HEK293T (cell line): ENCODE measurements around the gene SDHB.

Source experiments
- CTCF ChIA-PET: fragments of 350-600 bp; formaldehyde crosslinking; extraction: SDS; loops from one replicate; lab custom pipeline; 2021; ENCODE audit warnings: antibody characterized with exemption, inconsistent platforms; lab: Yijun Ruan, JAX
- POLR2A ChIA-PET: fragments of 350-600 bp; formaldehyde crosslinking; extraction: SDS; loops from one replicate; lab custom pipeline; 2020; ENCODE audit warnings: antibody characterized with exemption, inconsistent platforms; lab: Yijun Ruan, JAX
- DNase-seq: peaks from one replicate; pipeline ENCODE4 v3.0.0; 2012; ENCODE audit warnings: mixed read lengths; ENCODE audit errors: extremely low spot score
- ARNT ChIP-seq: fragments of 450-650 bp; IDR thresholded peaks from 2 replicates; pipeline ENCODE4 v1.6.1; 2017; ENCODE audit warnings: mild to moderate bottlenecking
- BHLHE40 ChIP-seq: fragments of 450-650 bp; IDR thresholded peaks from 2 replicates; pipeline ENCODE4 v1.6.1; 2016; ENCODE audit warnings: mild to moderate bottlenecking, moderate library complexity, borderline replicate concordance
- CTBP1 ChIP-seq: fragments of 450-650 bp; IDR thresholded peaks from 2 replicates; pipeline ENCODE4 v1.6.1; 2016; ENCODE audit warnings: borderline replicate concordance
- ELF4 ChIP-seq: fragments of 450-650 bp; IDR thresholded peaks from 2 replicates; pipeline ENCODE4 v1.6.1; 2017; ENCODE audit warnings: antibody characterized with exemption
- FOXA1 ChIP-seq: fragments of 450-650 bp; IDR thresholded peaks from 2 replicates; pipeline ENCODE4 v1.6.1; 2016; ENCODE audit warnings: mild to moderate bottlenecking
- FOXK2 ChIP-seq: fragments of 450-650 bp; IDR thresholded peaks from 2 replicates; pipeline ENCODE4 v1.6.1; 2016; ENCODE audit warnings: mild to moderate bottlenecking
- FOXM1 ChIP-seq: fragments of 450-650 bp; IDR thresholded peaks from 2 replicates; pipeline ENCODE4 v1.6.1; 2017; ENCODE audit warnings: mild to moderate bottlenecking, borderline replicate concordance
- HDGF ChIP-seq: fragments of 450-650 bp; IDR thresholded peaks from 2 replicates; pipeline ENCODE4 v1.6.1; 2017; ENCODE audit warnings: antibody characterized with exemption, borderline replicate concordance
- L3MBTL2 ChIP-seq: fragments of 450-650 bp; conservative IDR thresholded peaks from 2 replicates; pipeline ENCODE4 v1.6.1; 2016; ENCODE audit warnings: mild to moderate bottlenecking
- LEF1 ChIP-seq: fragments of 450-650 bp; IDR thresholded peaks from 2 replicates; pipeline ENCODE4 v1.6.1; 2017; ENCODE audit warnings: mild to moderate bottlenecking, borderline replicate concordance
- NFRKB ChIP-seq: fragments of 450-650 bp; IDR thresholded peaks from 2 replicates; pipeline ENCODE4 v1.6.1; 2016; ENCODE audit warnings: mild to moderate bottlenecking, moderate library complexity
- SP1 ChIP-seq: fragments of 450-650 bp; IDR thresholded peaks from 2 replicates; pipeline ENCODE4 v1.6.1; 2017
- SUZ12 ChIP-seq: fragments of 450-650 bp; IDR thresholded peaks from 2 replicates; pipeline ENCODE4 v1.6.1; 2016; ENCODE audit warnings: mild to moderate bottlenecking
- TARDBP ChIP-seq: fragments of 450-650 bp; IDR thresholded peaks from 2 replicates; pipeline ENCODE4 v1.6.1; 2016
- ZNF384 ChIP-seq: fragments of 450-650 bp; IDR thresholded peaks from 2 replicates; pipeline ENCODE4 v1.6.1; 2016
- TF ChIP-seq, protein P1 (sequence below): fragments of 450-650 bp; IDR thresholded peaks from 2 replicates; pipeline ENCODE4 v1.6.1; 2016

The SDHB gene

DNA sequence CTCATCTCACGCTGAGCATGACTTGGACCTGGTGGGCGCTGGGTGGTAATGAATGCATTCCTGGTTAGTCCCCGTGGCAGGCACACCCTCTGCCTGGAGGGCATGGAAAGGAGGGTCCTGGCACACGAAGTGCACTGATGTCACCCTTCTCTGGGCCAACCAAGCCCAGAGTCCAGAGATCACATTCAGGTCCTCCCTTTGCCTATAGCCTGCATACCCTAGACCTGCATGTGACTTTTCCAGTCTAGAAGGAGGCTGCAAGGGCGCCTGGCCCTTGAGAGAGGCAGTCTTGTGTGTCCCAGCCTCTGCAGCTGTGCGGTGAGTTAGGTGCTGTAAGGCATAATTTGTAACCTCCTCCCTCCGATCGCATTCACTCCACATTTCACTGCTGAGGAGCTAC, 43.3 kb upstream of the SDHB start:
- CTCF ChIA-PET, result interaction anchor here (0.9 kb wide), 1 partner anchor 37 kb away, joined by 3 read pairs; no protein-coding TSS in a partner anchor
- DNase-seq, result no peak
- TF ChIP-seq HDGF (no peak), FOXK2 (no peak), ZNF384 (no peak), L3MBTL2 (no peak)
- POLR2A ChIA-PET, result no interaction called here

DNA sequence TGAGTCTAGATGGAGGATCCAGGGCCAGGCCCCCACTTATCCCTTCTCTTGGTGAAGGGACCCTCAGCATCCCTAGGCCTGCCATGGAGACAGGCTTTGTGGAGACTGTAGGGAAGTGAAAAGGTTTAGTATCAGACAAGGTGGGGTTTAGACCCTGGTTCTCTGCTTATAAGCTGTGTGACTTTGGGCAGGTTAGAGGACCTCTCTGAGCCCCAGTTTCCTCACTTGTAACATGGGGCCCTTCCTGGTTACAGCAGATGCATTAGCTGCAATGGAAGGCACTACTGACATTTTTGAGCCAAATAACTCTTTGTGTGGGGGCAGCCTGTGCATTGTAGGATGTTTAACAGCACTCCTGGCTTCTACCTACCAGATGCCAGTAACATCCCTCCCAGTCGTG, 42.8 kb upstream of the SDHB start:
- TF ChIP-seq BHLHE40 (no peak), LEF1 (no peak), ELF4 (no peak), TARDBP (no peak), SP1 (no peak), FOXA1 (no peak), NFRKB (no peak), ZNF384 (no peak), HDGF (no peak), FOXK2 (no peak), SUZ12 (no peak)
- TF ChIP-seq, protein P1, sequence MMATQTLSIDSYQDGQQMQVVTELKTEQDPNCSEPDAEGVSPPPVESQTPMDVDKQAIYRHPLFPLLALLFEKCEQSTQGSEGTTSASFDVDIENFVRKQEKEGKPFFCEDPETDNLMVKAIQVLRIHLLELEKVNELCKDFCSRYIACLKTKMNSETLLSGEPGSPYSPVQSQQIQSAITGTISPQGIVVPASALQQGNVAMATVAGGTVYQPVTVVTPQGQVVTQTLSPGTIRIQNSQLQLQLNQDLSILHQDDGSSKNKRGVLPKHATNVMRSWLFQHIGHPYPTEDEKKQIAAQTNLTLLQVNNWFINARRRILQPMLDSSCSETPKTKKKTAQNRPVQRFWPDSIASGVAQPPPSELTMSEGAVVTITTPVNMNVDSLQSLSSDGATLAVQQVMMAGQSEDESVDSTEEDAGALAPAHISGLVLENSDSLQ, result no peak
- DNase-seq, result no peak
- ChIA-PET CTCF (interaction anchor here (0.9 kb wide), 1 partner anchor 36 kb away, joined by 3 read pairs; no protein-coding TSS in a partner anchor), POLR2A (no interaction called here)

DNA sequence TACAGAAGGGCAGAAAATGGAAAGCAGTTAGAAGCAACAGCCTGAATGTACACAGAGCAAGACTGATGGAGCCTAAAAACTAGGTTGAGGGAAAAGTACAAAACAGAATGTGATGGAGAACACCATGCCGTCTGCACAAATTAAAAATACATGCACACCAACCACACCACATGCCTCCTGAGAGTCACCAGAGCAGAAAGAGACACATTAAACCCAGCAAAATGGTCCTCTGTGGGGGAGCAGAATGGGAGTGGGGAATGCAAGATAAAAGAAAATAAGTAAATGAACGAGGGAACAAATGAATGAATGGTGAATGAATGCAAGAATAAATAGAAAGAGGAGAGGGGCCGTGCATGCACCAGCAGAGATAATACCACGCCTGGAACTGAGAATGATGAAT, 41.3 kb upstream of the SDHB start:
- CTCF ChIA-PET, result no interaction called here
- TF ChIP-seq HDGF (no peak), L3MBTL2 (no peak), BHLHE40 (no peak), FOXM1 (no peak), LEF1 (no peak), CTBP1 (no peak), SP1 (no peak), TARDBP (no peak), ZNF384 (no peak), ELF4 (no peak), SUZ12 (no peak), FOXA1 (no peak), ARNT (no peak)
- POLR2A ChIA-PET, result no interaction called here
- no peak for DNase-seq

DNA sequence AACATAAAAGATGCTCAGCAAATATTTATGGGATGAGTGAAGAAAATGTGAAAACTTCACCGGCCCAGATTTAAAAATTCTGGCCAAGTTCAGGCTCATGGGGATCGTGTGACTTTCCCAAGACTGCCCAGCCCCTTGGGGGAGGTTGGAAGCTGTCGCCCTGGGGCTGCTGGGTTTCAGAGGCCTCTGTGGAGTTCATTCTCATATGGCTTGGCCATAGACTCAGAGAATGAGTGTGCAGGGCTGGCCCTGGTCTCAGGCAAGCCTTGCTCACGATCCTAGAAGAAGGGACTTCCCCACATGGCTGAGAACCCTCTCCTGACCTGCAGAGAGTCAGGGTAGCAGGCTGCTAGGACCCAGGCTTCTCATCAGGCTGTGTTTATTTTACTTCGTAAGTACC, 40.8 kb upstream of the SDHB start:
- ChIA-PET POLR2A (no interaction called here), CTCF (no interaction called here)

DNA sequence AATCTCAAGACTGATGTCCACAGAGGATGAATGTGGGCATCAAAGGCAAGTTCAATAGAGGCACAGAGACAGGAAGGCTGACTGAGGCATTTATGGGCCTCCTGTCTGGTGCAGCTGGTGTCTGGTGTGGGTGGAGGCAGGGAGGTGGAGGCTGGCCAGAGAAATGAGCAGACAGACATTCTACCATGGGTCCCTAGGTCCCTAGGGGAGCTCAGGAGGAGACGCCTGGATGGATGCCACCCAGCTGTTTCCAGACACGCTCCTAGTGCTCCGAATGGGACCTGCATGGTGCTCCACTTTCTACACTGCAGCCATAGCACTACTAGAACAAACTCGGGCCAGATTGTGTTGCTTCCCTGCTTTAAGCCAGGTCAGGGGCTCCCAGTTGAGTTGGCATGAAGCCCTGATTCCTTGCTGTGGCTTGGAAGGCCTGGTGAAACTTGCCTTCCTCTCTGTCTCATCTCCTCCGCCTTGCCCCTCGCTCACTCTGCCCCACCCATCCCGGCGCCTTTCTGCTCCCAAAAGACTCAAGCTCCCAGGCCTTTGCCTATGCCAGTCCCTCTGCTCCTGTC, 40.1 kb upstream of the SDHB start:
- no peak for DNase-seq
- ChIA-PET CTCF (no interaction called here), POLR2A (no interaction called here)
- TF ChIP-seq FOXM1 (no peak), CTBP1 (no peak), ARNT (no peak), TARDBP (no peak), LEF1 (no peak), FOXK2 (no peak), BHLHE40 (no peak), SP1 (no peak), ZNF384 (no peak)
- TF ChIP-seq, protein P1, result no peak

More for the DNA sequence above, 40.8 kb upstream of the SDHB start:
- no peak for DNase-seq
- TF ChIP-seq ZNF384 (no peak), SP1 (no peak), LEF1 (no peak), ELF4 (no peak), BHLHE40 (no peak), FOXA1 (no peak), TARDBP (no peak), L3MBTL2 (no peak), NFRKB (no peak), CTBP1 (no peak), HDGF (no peak), FOXK2 (no peak)
- TF ChIP-seq, protein P1, result no peak

DNA sequence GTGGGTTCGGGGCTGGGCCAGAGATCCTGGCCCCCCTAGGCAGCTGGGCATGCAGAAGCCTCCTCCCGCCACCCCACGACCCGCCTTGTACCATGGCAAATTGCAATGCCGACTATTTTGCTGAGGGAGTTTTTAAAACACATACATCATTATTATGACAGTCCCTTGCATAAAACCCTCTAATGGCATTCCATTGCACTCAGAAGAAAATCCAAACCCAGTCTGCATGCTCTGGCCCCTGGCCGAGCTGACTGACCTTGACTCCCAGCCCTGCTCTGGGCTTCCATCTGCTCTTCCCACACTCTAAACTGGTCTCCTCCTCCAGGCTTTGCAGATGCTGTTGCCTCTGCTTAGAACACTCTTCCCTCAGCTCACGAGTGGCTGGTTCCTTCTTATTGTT, 37.4 kb upstream of the SDHB start:
- no peak for DNase-seq
- ChIA-PET CTCF (no interaction called here), POLR2A (no interaction called here)
- TF ChIP-seq TARDBP, result no peak

DNA sequence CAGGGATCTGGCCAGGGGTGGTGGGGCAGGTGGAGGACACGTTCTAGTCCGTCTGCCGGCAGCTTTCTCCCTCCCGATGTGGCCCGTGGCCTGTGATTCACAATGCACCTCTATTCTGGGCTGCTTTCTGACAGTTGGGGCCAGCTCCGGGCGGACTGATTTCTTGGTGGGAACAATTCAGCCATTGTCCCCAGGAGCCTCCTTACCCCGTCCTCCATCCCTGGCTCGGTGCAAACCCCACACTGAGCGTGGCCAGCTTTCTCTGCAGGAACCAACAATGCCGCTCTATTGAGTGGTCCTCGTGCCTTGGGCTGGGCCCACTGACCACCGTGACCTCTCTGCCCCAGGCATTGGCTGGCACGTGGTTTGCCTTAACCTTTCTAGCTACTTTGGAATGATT, 35.7 kb upstream of the SDHB start:
- DNase-seq, result no peak
- no peak for TF ChIP-seq FOXM1
- TF ChIP-seq NFRKB, result no peak
- no peak for TF ChIP-seq SP1
- no peak for TF ChIP-seq ARNT
- TF ChIP-seq BHLHE40, result no peak
- TF ChIP-seq ELF4, result no peak
- no peak for TF ChIP-seq TARDBP
- no peak for TF ChIP-seq ZNF384
- CTCF ChIA-PET, result interaction anchor here (0.6 kb wide), 1 partner anchor 14 kb away, joined by 3 read pairs; no protein-coding TSS in a partner anchor
- POLR2A ChIA-PET, result no interaction called here
